ENCODE measurements around the gene STOML1. TPM values are rescaled to one million over a fixed set of nuclear protein-coding genes. Genes with fewer than 3 reads are reported as not detected.
"Not testable (repeated sequence)": the region's sequence is repeated elsewhere in the genome, so short reads cannot be mapped to it uniquely, and the experiment has no call there.

STOML1 gene
- total RNA-seq, 1 experiment from 2014 or later, result 2.5 TPM

DNA sequence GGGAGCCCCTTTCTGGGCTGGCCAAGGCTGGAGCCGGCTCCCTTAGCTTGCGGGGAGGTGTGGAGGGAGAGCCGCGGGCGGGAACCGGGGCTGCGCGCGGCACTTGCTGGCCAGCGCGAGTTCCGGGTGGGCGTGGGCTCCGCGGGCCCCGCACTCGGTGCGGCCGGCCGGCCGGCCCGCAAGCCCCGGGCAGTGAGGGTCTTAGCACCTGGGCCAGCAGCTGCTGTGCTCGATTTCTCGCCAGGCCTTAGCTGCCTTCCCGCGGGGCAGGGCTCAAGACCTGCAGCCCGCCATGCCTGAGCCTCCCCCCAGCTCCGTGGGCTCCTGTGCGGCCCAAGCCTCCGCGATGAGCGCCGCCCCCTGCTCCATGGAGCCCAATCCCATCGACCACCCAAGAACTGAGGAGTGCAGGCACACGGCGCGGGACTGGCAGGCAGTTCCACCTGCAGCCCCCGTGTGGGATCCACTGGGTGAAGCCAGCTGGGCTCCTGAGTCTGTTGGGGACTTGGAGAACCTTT lies 18.4 kb downstream of the STOML1 start:
- not testable (repeated sequence) for H3K23ac ChIP-seq (ENCODE audit: insufficient read length, low read depth, low read length); H2BK5ac ChIP-seq (ENCODE audit: insufficient read length, low read length); H3K4me1 ChIP-seq (ENCODE audit: insufficient read depth, low read length); H4K91ac ChIP-seq (ENCODE audit: insufficient read length, low read depth, low read length); H3K4me2 ChIP-seq (ENCODE audit: insufficient read depth, insufficient read length, low read length); H3K27ac ChIP-seq (ENCODE audit: insufficient read length, low read depth, low read length); H4K5ac ChIP-seq (ENCODE audit: insufficient read length, low read depth, low read length); H4K8ac ChIP-seq (replicated peaks; ENCODE audit: insufficient read length, low read depth, low read length); H3K79me1 ChIP-seq (ENCODE audit: insufficient read depth, low read depth, low read length, poor library complexity, severe bottlenecking); H3K9ac ChIP-seq (ENCODE audit: extremely low read depth, insufficient read length, low read length); H3K79me2 ChIP-seq (ENCODE audit: insufficient read depth, low read length); H3K23me2 ChIP-seq (ENCODE audit: insufficient read length, low read depth, low read length, poor library complexity, severe bottlenecking); H3K56ac ChIP-seq (ENCODE audit: insufficient read length, low read depth, low read length); H3K9me3 Mint-ChIP-seq; H2BK12ac ChIP-seq (ENCODE audit: insufficient read length, low read depth, low read length); H3K14ac ChIP-seq (ENCODE audit: insufficient read depth, low read length); H2AFZ ChIP-seq (ENCODE audit: low read length); H2BK120ac ChIP-seq (ENCODE audit: low read depth, low read length, poor library complexity, severe bottlenecking); H2BK15ac ChIP-seq (ENCODE audit: low read depth, low read length); H3K9me3 ChIP-seq (ENCODE audit: control insufficient read depth, low read depth, low read length); H3K4me3 Mint-ChIP-seq; H2AK5ac ChIP-seq (ENCODE audit: insufficient read length, low read length); H3T11ph ChIP-seq (ENCODE audit: low read length); H3K36me3 Mint-ChIP-seq (ENCODE audit: insufficient read depth in 1 of 3, low read depth in 3 of 3); H3K4ac ChIP-seq (ENCODE audit: low read depth, low read length); H3K27ac Mint-ChIP-seq; DNase-seq; H2BK20ac ChIP-seq (ENCODE audit: low read depth, low read length, poor library complexity, severe bottlenecking); H3K27me3 ChIP-seq (ENCODE audit: insufficient read depth, low read length); H3K18ac ChIP-seq (ENCODE audit: insufficient read length, low read depth, low read length); H4K20me1 ChIP-seq (ENCODE audit: control insufficient read depth, insufficient read depth, insufficient read length)
- peaks cover 39% of the 10 kb centered on the region for H3K27me3 Mint-ChIP-seq (ENCODE audit: low read depth)
- WGBS (ENCODE audit: extremely low coverage, insufficient read length, low lambda C conversion rate), result no CpG with 5 or more reads among the region's 39 CpGs
- peaks cover 5 to 12% of the 10 kb centered on the region in 2 experiments for H3K4me1 Mint-ChIP-seq

All from H9 (cell line).